GM04503 (cell line): ENCODE measurements around the gene PXT1.

ENCODE experiments used
- DNase-seq: peaks from one replicate; pipeline ENCODE4 v3.0.0-alpha.2; 2012; ENCODE audit warnings: low read depth

PXT1 gene

GRCh38 chr6:36387440-36388303, 55.0 kb downstream of the PXT1 start, which contains the start of gene ETV7:
Gene ETV7 (minus strand): TSS chr6:36387669. CDS start chr6:36387541, 128 bp downstream.
- no peak for DNase-seq

GRCh38 chr6:36386495-36387439, 55.9 kb downstream of the PXT1 start:
- DNase-seq = no peak

- DNase-seq = no peak
Measured at GRCh38 chr6:36384095-36384494, 58.6 kb downstream of the PXT1 start.

- DNase-seq = no peak
Measured at GRCh38 chr6:36383606-36384005, 59.0 kb downstream of the PXT1 start.

- DNase-seq = no peak
Measured at GRCh38 chr6:36382976-36383375, 59.7 kb downstream of the PXT1 start.

- DNase-seq = no peak
Measured at GRCh38 chr6:36381502-36382389, 60.9 kb downstream of the PXT1 start.

- DNase-seq = no peak
Measured at GRCh38 chr6:36380166-36380565, 62.5 kb downstream of the PXT1 start.

GRCh38 chr6:36378936-36379335, 63.7 kb downstream of the PXT1 start:
- DNase-seq = no peak

GRCh38 chr6:36378243-36378920, 64.3 kb downstream of the PXT1 start:
- no peak for DNase-seq

GRCh38 chr6:36377594-36377993, 65.1 kb downstream of the PXT1 start:
- DNase-seq = no peak

- no peak for DNase-seq
Measured at GRCh38 chr6:36376742-36377141, 65.9 kb downstream of the PXT1 start.

GRCh38 chr6:36376183-36376582, 66.5 kb downstream of the PXT1 start:
- no peak for DNase-seq

- DNase-seq = no peak
Measured at GRCh38 chr6:36375644-36376155, 67.0 kb downstream of the PXT1 start.

- DNase-seq = no peak
Measured at GRCh38 chr6:36374972-36375371, 67.7 kb downstream of the PXT1 start.

- no peak for DNase-seq
Measured at GRCh38 chr6:36374194-36374593, 68.5 kb downstream of the PXT1 start.

GRCh38 chr6:36373368-36374019, 69.2 kb downstream of the PXT1 start:
- no peak for DNase-seq

- no peak for DNase-seq
Measured at GRCh38 chr6:36372088-36372487, 70.6 kb downstream of the PXT1 start.

GRCh38 chr6:36371211-36371610, 71.4 kb downstream of the PXT1 start:
- no peak for DNase-seq

GRCh38 chr6:36370638-36371037, 72.0 kb downstream of the PXT1 start:
- DNase-seq = no peak
